ENCODE measurements around the gene POLD3. TPM values are rescaled to one million over a fixed set of nuclear protein-coding genes. Genes with fewer than 3 reads are reported as not detected.

POLD3 gene, protein sequence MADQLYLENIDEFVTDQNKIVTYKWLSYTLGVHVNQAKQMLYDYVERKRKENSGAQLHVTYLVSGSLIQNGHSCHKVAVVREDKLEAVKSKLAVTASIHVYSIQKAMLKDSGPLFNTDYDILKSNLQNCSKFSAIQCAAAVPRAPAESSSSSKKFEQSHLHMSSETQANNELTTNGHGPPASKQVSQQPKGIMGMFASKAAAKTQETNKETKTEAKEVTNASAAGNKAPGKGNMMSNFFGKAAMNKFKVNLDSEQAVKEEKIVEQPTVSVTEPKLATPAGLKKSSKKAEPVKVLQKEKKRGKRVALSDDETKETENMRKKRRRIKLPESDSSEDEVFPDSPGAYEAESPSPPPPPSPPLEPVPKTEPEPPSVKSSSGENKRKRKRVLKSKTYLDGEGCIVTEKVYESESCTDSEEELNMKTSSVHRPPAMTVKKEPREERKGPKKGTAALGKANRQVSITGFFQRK
- 15.4 to 21.2 TPM (median 17.3 TPM) in 5 replicates for total RNA-seq (2022; extraction: Qiagen RNA extraction; ENCODE audit: low read depth)

DNA sequence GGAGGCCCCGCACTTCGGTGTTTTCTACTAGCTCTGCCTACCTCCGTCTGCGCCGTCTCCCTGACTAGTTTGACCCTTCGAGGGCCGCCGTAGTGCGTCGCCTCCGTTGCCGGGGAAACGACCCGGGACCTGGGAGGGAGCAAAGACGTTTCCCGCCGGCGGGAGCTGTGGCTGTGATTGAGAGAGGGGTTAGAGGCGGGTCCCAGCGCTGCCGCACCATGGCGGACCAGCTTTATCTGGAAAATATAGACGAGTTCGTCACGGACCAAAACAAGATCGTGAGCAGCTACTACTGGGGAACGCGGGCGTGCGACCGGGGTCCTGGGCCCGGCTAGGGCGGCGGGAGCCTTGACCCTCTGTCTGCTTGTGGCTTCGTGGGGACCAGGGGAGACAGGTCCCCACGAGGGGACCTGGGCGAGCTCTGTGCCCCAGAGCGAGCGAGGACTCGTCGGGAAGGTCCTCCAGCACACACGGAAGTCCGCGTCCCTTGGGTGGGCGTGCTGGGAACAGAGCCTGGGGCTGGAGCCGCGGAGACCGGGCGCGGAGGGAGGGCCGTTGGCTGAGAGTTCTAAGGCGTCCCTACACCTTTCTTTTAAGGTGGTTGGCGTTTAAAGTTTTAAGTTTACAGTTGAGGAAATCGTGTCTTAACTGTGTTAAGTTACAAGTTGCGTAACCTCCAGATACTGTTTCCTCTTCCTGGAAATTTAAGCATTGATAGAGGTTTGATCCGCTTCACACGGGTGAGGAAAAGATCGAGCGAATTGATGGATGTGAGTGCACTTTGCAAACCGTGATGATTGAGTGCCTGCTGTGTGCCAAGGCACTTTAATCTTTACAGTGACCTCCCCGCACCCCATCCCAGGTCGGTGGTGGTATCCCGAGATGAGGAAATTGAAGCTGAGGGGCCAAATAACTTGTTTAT lies at the start of gene POLD3:
Gene POLD3 (plus strand): TSS at position 142 of the 922 bp plus-strand sequence. CDS start 77 bp downstream, at position 219.

Other genes with a start within 250 kb of the POLD3 start
- 7.8 to 13.6 TPM (median 13.0 TPM) in 5 replicates for gene PGM2L1, start 194.1 kb upstream of the POLD3 start, total RNA-seq (2022; extraction: Qiagen RNA extraction; ENCODE audit: low read depth)
- 0.05 to 0.07 TPM in 2 of 5 replicates, not detected in the others for gene KCNE3, start 125.0 kb upstream of the POLD3 start, total RNA-seq (2022; extraction: Qiagen RNA extraction; ENCODE audit: low read depth)
- 1.3 to 3.6 TPM (median 2.6 TPM) in 5 replicates for gene LIPT2, start 98.9 kb upstream of the POLD3 start, total RNA-seq (2022; extraction: Qiagen RNA extraction; ENCODE audit: low read depth)
- 2.5 to 5.7 TPM (median 4.3 TPM) in 5 replicates for gene CHRDL2, start 138.8 kb downstream of the POLD3 start, total RNA-seq (2022; extraction: Qiagen RNA extraction; ENCODE audit: low read depth)
- 4.3 to 7.5 TPM (median 5.1 TPM) in 5 replicates for gene RNF169, start 156.3 kb downstream of the POLD3 start, total RNA-seq (2022; extraction: Qiagen RNA extraction; ENCODE audit: low read depth)